Measurements from ENCODE around the gene INTS4.

DNA sequence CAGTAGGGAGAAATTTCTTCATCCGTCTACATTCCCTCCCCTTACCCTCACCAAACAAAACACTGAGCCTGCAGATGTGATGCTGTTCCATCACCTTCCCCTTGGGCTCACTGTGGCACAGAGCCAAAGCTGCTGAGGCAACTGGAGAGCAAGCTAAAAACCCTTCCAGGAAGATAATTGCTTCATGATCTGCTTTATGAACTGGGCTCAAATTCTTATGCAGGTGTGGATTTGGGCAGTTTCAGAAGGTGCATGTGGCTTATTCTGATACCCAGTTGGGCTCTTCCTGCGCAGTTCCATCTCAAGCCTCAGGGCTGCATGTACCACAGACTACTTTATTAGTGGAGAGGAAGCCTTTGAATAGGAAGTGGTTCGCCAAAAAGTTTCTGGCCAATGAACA, 115.2 kb downstream of the INTS4 start:
- TF ChIP-seq ZFP3 (CRISPR knock-in tag; IDR thresholded peaks at IDR 0.05), result no peak
- TF ChIP-seq, protein P1, sequence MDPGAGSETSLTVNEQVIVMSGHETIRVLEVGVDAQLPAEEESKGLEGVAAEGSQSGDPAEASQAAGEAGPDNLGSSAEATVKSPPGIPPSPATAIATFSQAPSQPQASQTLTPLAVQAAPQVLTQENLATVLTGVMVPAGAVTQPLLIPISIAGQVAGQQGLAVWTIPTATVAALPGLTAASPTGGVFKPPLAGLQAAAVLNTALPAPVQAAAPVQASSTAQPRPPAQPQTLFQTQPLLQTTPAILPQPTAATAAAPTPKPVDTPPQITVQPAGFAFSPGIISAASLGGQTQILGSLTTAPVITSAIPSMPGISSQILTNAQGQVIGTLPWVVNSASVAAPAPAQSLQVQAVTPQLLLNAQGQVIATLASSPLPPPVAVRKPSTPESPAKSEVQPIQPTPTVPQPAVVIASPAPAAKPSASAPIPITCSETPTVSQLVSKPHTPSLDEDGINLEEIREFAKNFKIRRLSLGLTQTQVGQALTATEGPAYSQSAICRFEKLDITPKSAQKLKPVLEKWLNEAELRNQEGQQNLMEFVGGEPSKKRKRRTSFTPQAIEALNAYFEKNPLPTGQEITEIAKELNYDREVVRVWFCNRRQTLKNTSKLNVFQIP (CRISPR knock-in tag; IDR thresholded peaks at IDR 0.05; ENCODE audit: borderline replicate concordance, low read depth), result no peak
- no peak for TF ChIP-seq ZFP30 (CRISPR knock-in tag; IDR thresholded peaks at IDR 0.05)
- TF ChIP-seq ARNTL (CRISPR knock-in tag; IDR thresholded peaks at IDR 0.05; ENCODE audit: borderline replicate concordance, low read depth), result no peak
